GM15510 (cell line): Measurements from ENCODE around the gene PDCD1LG2.

Experiments
- POLR2A ChIP-seq: IDR thresholded peaks from 3 replicates; pipeline ENCODE4 v1.6.1; 2011; ENCODE audit warnings: borderline replicate concordance; ENCODE audit not compliant: insufficient read length; ENCODE audit errors: extremely low read depth

Gene PDCD1LG2

GRCh38 chr9:5549658-5550650 is 39.6 kb downstream of the PDCD1LG2 start:
- TF ChIP-seq POLR2A: no peak

DNA sequence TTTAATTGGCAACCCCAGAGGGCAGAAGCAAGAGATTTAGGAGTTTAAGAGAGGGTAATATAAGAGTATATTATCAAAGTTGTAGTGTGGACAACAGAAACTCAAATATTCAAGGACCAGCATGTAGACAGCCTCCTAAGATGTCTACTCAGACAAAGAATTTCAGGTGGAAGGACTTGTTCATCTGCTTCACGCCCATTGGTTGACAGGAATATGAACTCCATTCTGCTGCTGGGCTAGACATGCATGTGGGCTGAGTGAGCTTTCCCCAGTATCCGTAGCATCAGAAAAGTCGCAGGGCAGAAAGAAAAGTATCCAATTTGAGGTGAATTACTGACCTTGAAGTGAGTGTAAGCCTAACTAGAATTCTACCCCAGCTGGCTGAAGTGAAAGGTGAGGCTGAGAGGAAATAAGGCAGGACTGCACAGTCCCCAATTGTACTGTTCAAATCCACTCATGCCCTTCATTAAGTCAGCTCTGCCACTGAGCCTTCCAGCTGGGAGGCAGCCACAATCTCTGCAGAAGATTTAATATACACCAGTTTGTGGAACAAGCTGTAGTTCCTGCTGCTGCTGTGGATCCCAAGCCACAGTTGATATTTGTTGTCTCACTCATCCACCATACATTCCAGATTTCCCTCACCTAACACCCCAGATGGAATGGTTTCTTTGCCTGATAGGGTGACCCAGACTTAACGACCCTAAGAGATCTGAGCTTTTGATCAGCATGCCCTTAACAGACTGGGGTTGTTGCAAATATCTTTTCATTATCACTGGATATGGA is 41.2 kb downstream of the PDCD1LG2 start:
- no peak for TF ChIP-seq POLR2A

GRCh38 chr9:5552301-5552700 is 42.0 kb downstream of the PDCD1LG2 start:
- no peak for TF ChIP-seq POLR2A

- TF ChIP-seq POLR2A: no peak
Observed at GRCh38 chr9:5553211-5553610, 42.9 kb downstream of the PDCD1LG2 start.

GRCh38 chr9:5554254-5554653 is 43.9 kb downstream of the PDCD1LG2 start:
- TF ChIP-seq POLR2A: no peak

DNA sequence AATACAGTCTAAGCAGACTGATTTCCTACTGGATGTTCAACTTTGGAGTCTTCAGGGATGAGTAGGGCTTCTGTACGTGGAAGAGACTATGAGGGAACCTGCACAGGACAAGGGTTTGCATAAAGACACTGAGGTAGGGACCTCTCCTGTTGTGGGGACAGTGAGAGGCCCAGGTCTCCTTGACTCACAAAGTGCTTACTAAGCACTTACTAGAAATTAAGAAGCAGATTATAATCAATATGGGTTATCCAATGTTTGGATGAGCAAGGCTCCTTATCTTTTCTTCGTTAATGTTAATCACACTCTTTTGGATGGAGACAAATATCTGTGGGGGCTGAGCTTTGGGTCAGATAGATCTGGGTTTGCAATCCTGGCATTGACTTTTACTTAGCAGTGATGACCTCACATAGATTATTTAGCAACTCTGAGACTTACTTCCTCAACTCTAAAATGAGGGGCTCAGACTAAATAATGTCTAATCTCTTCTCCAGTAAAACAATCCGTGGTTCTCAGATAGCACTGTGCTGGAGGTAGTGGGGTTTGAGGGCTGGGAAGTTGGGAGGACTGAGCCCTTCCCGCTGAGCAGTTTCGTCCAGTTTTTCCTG is 45.9 kb downstream of the PDCD1LG2 start:
- no peak for TF ChIP-seq POLR2A

GRCh38 chr9:5557606-5558587 is 47.6 kb downstream of the PDCD1LG2 start:
- no peak for TF ChIP-seq POLR2A

- no peak for TF ChIP-seq POLR2A
Observed at GRCh38 chr9:5559659-5560058, 49.3 kb downstream of the PDCD1LG2 start.

DNA sequence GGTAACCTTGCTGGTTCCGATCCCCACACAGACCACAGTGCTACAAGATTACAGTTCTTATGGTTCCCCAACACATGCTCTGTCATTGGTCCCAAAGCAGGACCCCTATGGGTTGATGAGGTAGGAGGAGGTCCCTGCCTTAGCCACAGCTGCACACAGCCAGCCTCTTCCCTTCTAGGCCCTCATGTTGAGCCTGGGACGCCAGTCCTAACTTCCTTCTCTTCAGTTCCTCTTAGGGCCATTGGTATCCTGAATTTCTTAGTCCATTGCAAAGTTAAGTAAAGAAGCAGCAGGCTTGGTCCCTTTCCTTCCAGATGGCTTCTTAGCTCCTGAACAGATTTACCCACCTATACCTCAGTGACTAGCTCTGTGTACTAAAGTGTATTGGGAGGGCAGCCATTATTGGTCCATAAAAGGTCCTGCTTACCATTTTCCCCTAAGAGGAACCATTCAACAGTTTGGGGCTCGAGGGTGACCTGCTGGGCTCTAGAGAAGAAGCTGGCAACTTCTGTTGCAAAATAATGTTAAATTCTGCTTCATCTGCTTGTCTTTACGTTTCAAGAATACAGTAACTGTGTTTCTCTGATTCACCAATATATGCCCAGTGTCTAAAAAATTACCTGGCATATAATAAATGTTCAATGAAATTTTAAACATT is 50.2 kb downstream of the PDCD1LG2 start:
- no peak for TF ChIP-seq POLR2A

DNA sequence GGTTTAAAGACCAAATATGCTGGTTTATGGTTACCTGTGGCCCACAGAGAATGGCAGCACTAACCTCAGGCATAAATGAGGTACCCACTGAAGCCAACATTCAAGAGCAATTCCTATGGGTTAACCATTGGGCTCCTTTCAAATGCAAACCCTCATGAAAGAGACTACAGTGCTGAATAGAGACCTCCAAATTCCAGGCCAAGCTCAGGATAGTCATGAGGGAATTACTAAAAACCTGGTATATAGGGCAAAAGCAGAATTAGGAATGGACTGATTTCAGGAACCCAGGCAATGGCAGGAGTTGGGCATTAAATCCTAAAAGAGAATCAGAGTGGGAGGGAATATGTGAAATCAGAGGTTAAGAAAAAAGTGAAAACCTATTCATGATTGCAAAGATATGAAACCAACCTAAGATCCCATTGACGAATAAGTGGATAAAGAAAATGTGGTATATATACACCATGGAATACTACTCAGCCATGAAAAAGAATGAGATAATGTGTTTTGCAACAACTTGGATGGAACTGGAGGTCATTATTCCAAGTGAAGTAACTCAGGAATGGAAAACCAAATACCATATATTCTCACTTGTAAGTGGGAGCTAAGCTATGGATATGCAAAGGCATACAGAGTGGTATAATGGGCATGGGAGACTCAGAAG is 51.6 kb downstream of the PDCD1LG2 start:
- no peak for TF ChIP-seq POLR2A

GRCh38 chr9:5562806-5563416 is 52.6 kb downstream of the PDCD1LG2 start:
- no peak for TF ChIP-seq POLR2A

DNA sequence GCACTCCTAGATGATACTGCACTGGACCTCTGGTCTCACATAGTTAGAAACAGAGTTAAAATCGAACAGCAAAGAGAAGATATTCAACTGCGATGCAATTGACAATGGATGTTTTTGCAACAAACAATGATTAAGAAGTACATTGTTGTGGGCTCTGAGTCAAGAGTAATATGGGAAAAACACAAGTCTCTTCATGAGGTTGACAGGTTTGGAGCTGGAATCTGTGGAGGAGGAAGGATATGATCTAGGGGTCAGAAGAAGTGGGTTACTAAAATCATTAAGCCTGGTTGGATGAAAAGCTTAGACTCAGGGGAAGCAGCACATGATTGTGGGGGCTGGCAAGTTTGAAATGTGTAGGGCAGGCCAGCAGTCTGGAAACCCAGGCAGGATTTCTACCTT is 53.1 kb downstream of the PDCD1LG2 start:
- no peak for TF ChIP-seq POLR2A
